Chondrocyte (in vitro differentiated cells): ENCODE measurements around the gene ULK4. TPM values are rescaled to one million over a fixed set of nuclear protein-coding genes. Genes with fewer than 3 reads are reported as not detected.
A peak's percentile ranks its signal among the peaks of the same experiment; 100 is the strongest.
"Not testable (repeated sequence)": the region's sequence is repeated elsewhere in the genome, so short reads cannot be mapped to it uniquely, and the experiment has no call there.

Experiments
- DNase-seq: peaks from one replicate; pipeline ENCODE4 v3.0.0; 2021; ENCODE audit warnings: mixed read lengths, low spot score
- H3K27ac Mint-ChIP-seq: one replicate; pipeline ENCODE4 v1.8.0; 2021; ENCODE audit warnings: mild to moderate bottlenecking, moderate library complexity, mixed read lengths; ENCODE audit not compliant: unreplicated experiment
- H3K27me3 Mint-ChIP-seq: 2 replicates; pipeline ENCODE4 v1.8.0; 2021; ENCODE audit warnings: low read depth, mixed read lengths
- H3K36me3 Mint-ChIP-seq: 2 replicates; pipeline ENCODE4 v1.8.0; 2021; ENCODE audit warnings: low read depth, mixed read lengths
- H3K4me1 Mint-ChIP-seq: 2 replicates; pipeline ENCODE4 v1.8.0; 2021; ENCODE audit warnings: low read depth, mild to moderate bottlenecking, mixed read lengths
- H3K4me3 Mint-ChIP-seq: one replicate; pipeline ENCODE4 v1.8.0; 2021; ENCODE audit warnings: mild to moderate bottlenecking, moderate library complexity, mixed read lengths; ENCODE audit not compliant: unreplicated experiment
- H3K9me3 Mint-ChIP-seq: 2 replicates; pipeline ENCODE4 v1.8.0; 2021; ENCODE audit warnings: low read depth, mixed read lengths
- CTCF ChIP-seq: fragments of 200-600 bp; sonication (generic); IDR thresholded peaks from 2 replicates; pipeline ENCODE4 v1.5.0; 2021; ENCODE audit warnings: antibody characterized with exemption, mild to moderate bottlenecking, moderate library complexity
- total RNA-seq: library from RNA; stranded (reverse); gene quantifications from 3 replicates; pipeline ENCODE4 v1.2.1, GENCODE V29; 2021

ULK4 gene
- total RNA-seq, 1 donor from 2014 or later = 9.1 TPM

- Mint-ChIP-seq H3K36me3 (no peaks in the 10 kb centered on the region), H3K4me1 (peaks cover 10% of the 10 kb centered on the region), H3K4me3 (no peak overlapping the region), H3K9me3 (no peaks in the 10 kb centered on the region), H3K27ac (no peak overlapping the region), H3K27me3 (no peaks in the 10 kb centered on the region)
- DNase-seq = no peak
- TF ChIP-seq CTCF = no peak
Measured at GRCh38 chr3:41460736-41461135, 501.2 kb downstream of the ULK4 start.

DNA sequence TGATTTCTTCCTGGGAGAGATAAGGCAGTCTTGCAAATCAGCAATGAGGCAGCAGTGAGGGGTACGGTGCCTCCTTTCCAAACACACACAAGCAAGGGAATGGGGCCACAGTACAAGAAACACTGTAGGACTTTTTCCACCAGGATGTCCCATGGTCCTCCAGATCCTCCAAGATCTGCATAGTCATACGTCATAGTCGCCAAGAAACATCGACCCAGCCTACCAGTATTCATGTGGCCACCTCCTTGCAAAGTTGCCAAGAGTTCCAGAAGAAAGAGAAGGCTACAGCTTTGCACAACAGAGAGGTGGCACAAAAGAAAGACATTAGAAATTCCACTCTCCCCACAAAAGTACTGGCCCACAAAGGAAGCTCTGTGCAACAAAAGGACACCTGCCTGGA, 504.7 kb downstream of the ULK4 start:
- Mint-ChIP-seq H3K4me1 (no peaks in the 10 kb centered on the region), H3K36me3 (peaks cover 6% of the 10 kb centered on the region), H3K27me3 (no peaks in the 10 kb centered on the region), H3K27ac (no peak overlapping the region), H3K9me3 (peaks cover 3% of the 10 kb centered on the region), H3K4me3 (no peak overlapping the region)
- no peak for DNase-seq
- no peak for TF ChIP-seq CTCF

GRCh38 chr3:41456162-41456561, 505.7 kb downstream of the ULK4 start:
- Mint-ChIP-seq H3K36me3 (peaks cover 6% of the 10 kb centered on the region), H3K9me3 (peaks cover 3% of the 10 kb centered on the region), H3K4me1 (no peaks in the 10 kb centered on the region), H3K4me3 (no peak overlapping the region), H3K27me3 (no peaks in the 10 kb centered on the region), H3K27ac (no peak overlapping the region)
- no peak for DNase-seq
- TF ChIP-seq CTCF = no peak

GRCh38 chr3:41453618-41454017, 508.3 kb downstream of the ULK4 start:
- H3K4me1 Mint-ChIP-seq = peaks cover 11% of the 10 kb centered on the region
- not testable (repeated sequence) for H3K4me3 Mint-ChIP-seq, H3K27me3 Mint-ChIP-seq, DNase-seq, H3K9me3 Mint-ChIP-seq, H3K27ac Mint-ChIP-seq, H3K36me3 Mint-ChIP-seq

- no peak for DNase-seq
- no peak overlapping the region for H3K27ac Mint-ChIP-seq
- no peak overlapping the region for H3K4me3 Mint-ChIP-seq
Measured at GRCh38 chr3:41450416-41451231, 511.3 kb downstream of the ULK4 start.

More at GRCh38 chr3:41450416-41451231, 511.3 kb downstream of the ULK4 start:
- Mint-ChIP-seq H3K36me3 (peaks cover 11% of the 10 kb centered on the region), H3K27me3 (no peaks in the 10 kb centered on the region), H3K9me3 (peaks cover 3% of the 10 kb centered on the region), H3K4me1 (peaks cover 11% of the 10 kb centered on the region)
- peak; percentile 58 for TF ChIP-seq CTCF
